A673 (cell line): Measurements from ENCODE around the gene TTC39B. TPM values are rescaled to one million over a fixed set of nuclear protein-coding genes. Genes with fewer than 3 reads are reported as not detected.

Experiments used
- BruUV-seq: library from RNA; stranded (reverse); fragments of 400-500 nt; replicated peaks from 2 replicates; lab custom pipeline; 2021; lab: Mats Ljungman, UMichigan
- CTCF ChIA-PET: fragments of 300-600 bp; sonication (Branson Sonifier 250); formaldehyde crosslinking; loops from one replicate; lab custom pipeline; 2022; ENCODE audit warnings: antibody characterized with exemption; lab: Charles Lee
- POLR2A ChIA-PET: fragments of 300-600 bp; sonication (Branson Sonifier 250); formaldehyde crosslinking; loops from one replicate; lab custom pipeline; 2022; ENCODE audit warnings: antibody characterized with exemption; ENCODE audit not compliant: low non-redundant PET; lab: Charles Lee
- DNase-seq: peaks from one replicate; pipeline ENCODE4 v3.0.0-alpha.2; 2015; ENCODE audit warnings: low spot score
- H3K27ac ChIP-seq: fragments of 200-600 bp; sonication (generic); 2 replicates; pipeline ENCODE4 v1.5.1; 2016; ENCODE audit warnings: mixed run types, low read depth, mild to moderate bottlenecking, mixed read lengths, antibody characterized with exemption, low read length; ENCODE audit not compliant: poor library complexity, severe bottlenecking
- H3K27me3 ChIP-seq: fragments of 200-600 bp; sonication (generic); replicated peaks from 2 replicates; pipeline ENCODE4 v1.6.1; 2017; ENCODE audit warnings: mixed run types, low read depth, mild to moderate bottlenecking, mixed read lengths, antibody characterized with exemption, low read length; ENCODE audit not compliant: insufficient read depth, poor library complexity
- H3K36me3 ChIP-seq: fragments of 200-600 bp; sonication (generic); 2 replicates; pipeline ENCODE4 v1.6.1; 2016; ENCODE audit warnings: mixed run types, mild to moderate bottlenecking, mixed read lengths, antibody characterized with exemption, low read length; ENCODE audit not compliant: insufficient read depth, poor library complexity, severe bottlenecking
- H3K4me1 ChIP-seq: fragments of 200-600 bp; sonication (generic); 2 replicates; pipeline ENCODE4 v1.6.1; 2017; ENCODE audit warnings: mixed run types, mild to moderate bottlenecking, mixed read lengths, antibody characterized with exemption, low read length; ENCODE audit not compliant: insufficient read depth, poor library complexity, severe bottlenecking
- H3K4me3 ChIP-seq: fragments of 200-600 bp; sonication (generic); 2 replicates; pipeline ENCODE4 v1.5.1; 2016; ENCODE audit warnings: low read depth, mixed run types, mild to moderate bottlenecking, mixed read lengths, low read length; ENCODE audit not compliant: poor library complexity, severe bottlenecking
- H3K9me3 ChIP-seq: fragments of 200-600 bp; sonication (generic); 2 replicates; pipeline ENCODE4 v1.6.1; 2016; ENCODE audit warnings: mixed run types, low read depth, mild to moderate bottlenecking, mixed read lengths, antibody characterized with exemption, low read length; ENCODE audit not compliant: poor library complexity, severe bottlenecking
- EZH2 ChIP-seq: fragments of 200-600 bp; sonication (generic); IDR thresholded peaks from 2 replicates; pipeline ENCODE4 v1.6.1; 2017; ENCODE audit warnings: borderline replicate concordance, low read depth, mild to moderate bottlenecking, mixed read lengths, antibody characterized with exemption, low read length; ENCODE audit not compliant: poor library complexity, severe bottlenecking
- intact Hi-C: fragments of 100-400 bp; cut with micrococcal nuclease; formaldehyde crosslinking; loops from one replicate; pipeline ENCODE4 v1.10.0; 2022; ENCODE audit not compliant: unreplicated experiment
- total RNA-seq: library from RNA; stranded (reverse); gene quantifications from 2 replicates; pipeline ENCODE4 v1.2.3, GENCODE V29; 2021
- TF ChIP-seq, protein P1 (sequence below): fragments of 300-800, 200-600 bp; sonication (generic); conservative IDR thresholded peaks from 2 replicates; pipeline ENCODE4 v1.5.1; 2017; ENCODE audit warnings: low read depth, mild to moderate bottlenecking, antibody characterized with exemption, low read length, moderate library complexity, mixed read lengths

TTC39B gene
- total RNA-seq, 1 experiment from 2014 or later: 0.52 TPM

GRCh38 chr9:15246243-15246642 lies 60.8 kb downstream of the TTC39B start:
- TF ChIP-seq, protein P1, sequence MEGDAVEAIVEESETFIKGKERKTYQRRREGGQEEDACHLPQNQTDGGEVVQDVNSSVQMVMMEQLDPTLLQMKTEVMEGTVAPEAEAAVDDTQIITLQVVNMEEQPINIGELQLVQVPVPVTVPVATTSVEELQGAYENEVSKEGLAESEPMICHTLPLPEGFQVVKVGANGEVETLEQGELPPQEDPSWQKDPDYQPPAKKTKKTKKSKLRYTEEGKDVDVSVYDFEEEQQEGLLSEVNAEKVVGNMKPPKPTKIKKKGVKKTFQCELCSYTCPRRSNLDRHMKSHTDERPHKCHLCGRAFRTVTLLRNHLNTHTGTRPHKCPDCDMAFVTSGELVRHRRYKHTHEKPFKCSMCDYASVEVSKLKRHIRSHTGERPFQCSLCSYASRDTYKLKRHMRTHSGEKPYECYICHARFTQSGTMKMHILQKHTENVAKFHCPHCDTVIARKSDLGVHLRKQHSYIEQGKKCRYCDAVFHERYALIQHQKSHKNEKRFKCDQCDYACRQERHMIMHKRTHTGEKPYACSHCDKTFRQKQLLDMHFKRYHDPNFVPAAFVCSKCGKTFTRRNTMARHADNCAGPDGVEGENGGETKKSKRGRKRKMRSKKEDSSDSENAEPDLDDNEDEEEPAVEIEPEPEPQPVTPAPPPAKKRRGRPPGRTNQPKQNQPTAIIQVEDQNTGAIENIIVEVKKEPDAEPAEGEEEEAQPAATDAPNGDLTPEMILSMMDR: no peak
- TF ChIP-seq EZH2: no peak
- Histone ChIP-seq H3K9me3 (no peaks in the 10 kb centered on the region), H3K27ac (no peak overlapping the region), H3K36me3 (no peaks in the 10 kb centered on the region), H3K4me1 (no peaks in the 10 kb centered on the region), H3K27me3 (no peaks in the 10 kb centered on the region), H3K4me3 (no peak overlapping the region)
- ChIA-PET POLR2A (no interaction called here), CTCF (no interaction called here)
- intact Hi-C loops: no loop called here
- no TSS peak for BruUV-seq
- no peak for DNase-seq

DNA sequence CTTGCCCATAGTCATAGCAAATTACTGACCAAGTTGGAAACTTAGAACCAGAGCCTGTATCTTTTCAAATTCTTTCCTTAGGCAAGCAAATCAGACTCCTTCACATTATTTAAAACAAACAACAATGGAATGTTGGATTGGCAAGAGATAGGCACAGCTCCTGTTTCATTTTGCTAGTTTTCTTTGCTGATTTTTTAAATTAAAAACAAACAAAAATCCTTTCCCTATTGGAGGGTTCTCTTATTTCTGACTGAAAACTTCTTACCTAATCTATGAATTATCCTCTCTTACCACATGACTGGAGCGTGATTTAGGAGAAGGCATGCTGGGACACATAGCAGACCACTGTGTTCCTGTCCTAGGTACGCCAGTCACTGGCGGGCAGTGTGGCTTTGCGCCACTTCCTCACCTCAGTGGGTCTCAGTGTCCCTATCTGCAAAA lies 63.0 kb downstream of the TTC39B start:
- CTCF ChIA-PET: no interaction called here
- no peaks in the 10 kb centered on the region for H3K9me3 ChIP-seq
- intact Hi-C loops: no loop called here

DNA sequence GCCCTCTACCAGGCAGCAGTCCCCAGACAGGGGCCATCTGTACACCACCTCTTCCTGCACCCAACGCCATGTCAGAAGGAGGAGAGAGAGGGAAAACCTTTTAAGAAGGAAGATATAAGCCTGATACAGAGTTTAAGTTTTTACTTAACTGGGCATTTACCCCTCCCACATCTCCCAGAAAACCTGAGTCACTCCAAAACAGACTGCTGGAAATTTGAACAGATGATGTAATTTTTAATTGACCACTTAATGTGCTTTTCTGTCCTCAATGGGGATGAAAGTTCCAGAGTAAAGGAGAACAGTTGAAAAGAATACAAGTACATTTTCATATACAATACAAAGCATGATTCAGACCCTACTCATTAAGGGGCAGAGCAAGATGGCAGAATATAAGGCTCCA lies 63.9 kb downstream of the TTC39B start:
- intact Hi-C loops: no loop called here
- Histone ChIP-seq H3K9me3 (no peaks in the 10 kb centered on the region), H3K27me3 (no peaks in the 10 kb centered on the region), H3K36me3 (no peaks in the 10 kb centered on the region), H3K4me3 (no peak overlapping the region), H3K4me1 (no peaks in the 10 kb centered on the region), H3K27ac (no peak overlapping the region)
- CTCF ChIA-PET: no interaction called here
- no TSS peak for BruUV-seq
- POLR2A ChIA-PET: no interaction called here
- DNase-seq: no peak
- TF ChIP-seq EZH2: no peak
- TF ChIP-seq, protein P1: no peak

More for the DNA sequence above, 63.0 kb downstream of the TTC39B start:
- Histone ChIP-seq H3K36me3 (no peaks in the 10 kb centered on the region), H3K27me3 (no peaks in the 10 kb centered on the region), H3K4me3 (no peak overlapping the region), H3K4me1 (no peaks in the 10 kb centered on the region), H3K27ac (no peak overlapping the region)
- BruUV-seq: no TSS peak
- TF ChIP-seq EZH2: no peak
- TF ChIP-seq, protein P1: no peak
- DNase-seq: no peak
- POLR2A ChIA-PET: no interaction called here
